Activated CD4-positive, alpha-beta T cell treated with anti-CD3 and anti-CD28 coated beads, Interleukin-2, amount 50 U/mL, for 48 hours (primary cell): Measurements from ENCODE around the gene MLN.

ENCODE experiments used
- DNase-seq, 2 experiments: peaks; one replicate each; pipeline ENCODE4 v3.0.0-alpha.2; 2020

The MLN gene

GRCh38 chr6:33750244-33750991, 53.4 kb downstream of the MLN start:
- DNase-seq = no peak

- DNase-seq = no peak
Observed at GRCh38 chr6:33749401-33749800, 54.4 kb downstream of the MLN start.

GRCh38 chr6:33748841-33749240, 55.0 kb downstream of the MLN start:
- DNase-seq = no peak

GRCh38 chr6:33747823-33748222, 56.0 kb downstream of the MLN start:
- DNase-seq = no peak

- DNase-seq = no peak
Observed at GRCh38 chr6:33746651-33747100, 57.1 kb downstream of the MLN start, which contains the start of gene IP6K3. Gene IP6K3 (minus strand): TSS chr6:33746905. CDS start chr6:33735476, 11,429 bp downstream.

- DNase-seq = no peak
Observed at GRCh38 chr6:33746036-33746600, 57.7 kb downstream of the MLN start.

- DNase-seq = no peak
Observed at GRCh38 chr6:33745548-33745947, 58.3 kb downstream of the MLN start.

- no peak for DNase-seq
Observed at GRCh38 chr6:33744895-33745546, 58.8 kb downstream of the MLN start.
